ES-I3 (cell line): ENCODE data around the gene RAD51B.

ENCODE experiments used
- H3K36me3 ChIP-seq: 2 replicates; pipeline ENCODE4 v1.6.1; 2013; ENCODE audit warnings: mild to moderate bottlenecking, low read length, control low read depth, moderate library complexity; ENCODE audit not compliant: insufficient read depth
- H3K4me1 ChIP-seq: 2 replicates; pipeline ENCODE4 v1.6.1; 2013; ENCODE audit warnings: mild to moderate bottlenecking, control low read depth, low read length; ENCODE audit not compliant: insufficient read depth
- H3K9ac ChIP-seq: 2 replicates; pipeline ENCODE4 v1.6.1; 2013; ENCODE audit warnings: low read depth, mild to moderate bottlenecking, low read length, moderate library complexity
- H3K9me3 ChIP-seq: 2 replicates; pipeline ENCODE4 v1.6.1; 2013; ENCODE audit warnings: mild to moderate bottlenecking, low read length, moderate library complexity; ENCODE audit not compliant: control insufficient read depth, insufficient read depth

The RAD51B gene

GRCh38 chr14:68665131-68665530, 845.6 kb downstream of the RAD51B start:
- no peaks in the 10 kb centered on the region for H3K36me3 ChIP-seq
- no peak overlapping the region for H3K9ac ChIP-seq
- peaks cover 4% of the 10 kb centered on the region; the same call in 1 of the 2 replicates for H3K4me1 ChIP-seq
- H3K9me3 ChIP-seq = no peaks in the 10 kb centered on the region

DNA sequence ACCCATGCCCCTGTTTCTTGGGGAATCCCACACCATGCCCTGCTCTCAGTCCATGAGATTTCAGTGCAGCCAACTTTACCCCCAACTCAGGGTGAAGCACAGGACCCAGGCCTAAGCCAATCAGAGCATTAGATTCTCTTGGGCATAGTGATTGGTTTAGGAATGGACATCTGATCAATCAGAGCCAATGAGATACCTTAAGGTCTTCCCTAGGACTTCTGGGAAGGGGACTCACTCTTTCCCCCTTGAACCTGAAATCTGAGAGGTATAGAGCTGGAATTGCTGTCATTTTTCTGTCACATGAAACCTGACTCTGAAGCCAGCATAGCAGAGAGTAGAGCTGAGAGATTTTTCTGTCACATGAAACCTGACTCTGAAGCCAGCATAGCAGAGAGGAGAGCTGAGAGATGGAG, 846.2 kb downstream of the RAD51B start:
- H3K9ac ChIP-seq = no peak overlapping the region
- no peaks in the 10 kb centered on the region for H3K36me3 ChIP-seq
- H3K9me3 ChIP-seq = no peaks in the 10 kb centered on the region
- peaks cover 4% of the 10 kb centered on the region; the same call in 1 of the 2 replicates for H3K4me1 ChIP-seq

DNA sequence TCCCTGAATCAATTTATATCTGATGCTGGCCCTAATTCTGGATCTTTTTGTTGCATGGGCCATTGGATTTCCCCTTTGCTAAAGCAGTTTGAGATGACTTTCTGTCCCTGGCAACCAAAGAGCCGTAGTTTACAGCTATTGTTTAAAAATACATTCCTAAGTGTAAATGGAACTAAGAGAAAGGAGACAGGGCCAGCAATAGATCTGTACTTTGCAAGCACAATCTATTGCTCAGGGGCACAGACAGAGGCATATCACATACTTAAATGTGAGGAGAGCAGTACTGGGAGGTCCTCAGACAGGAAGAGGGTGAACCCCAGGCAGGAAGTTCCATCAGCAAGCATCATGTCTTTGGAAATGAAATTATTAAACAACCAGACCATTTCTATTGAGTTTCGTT, 846.7 kb downstream of the RAD51B start:
- H3K36me3 ChIP-seq = no peaks in the 10 kb centered on the region
- no peak overlapping the region for H3K9ac ChIP-seq
- H3K4me1 ChIP-seq = peaks cover 4% of the 10 kb centered on the region; the same call in 1 of the 2 replicates
- H3K9me3 ChIP-seq = no peaks in the 10 kb centered on the region

DNA sequence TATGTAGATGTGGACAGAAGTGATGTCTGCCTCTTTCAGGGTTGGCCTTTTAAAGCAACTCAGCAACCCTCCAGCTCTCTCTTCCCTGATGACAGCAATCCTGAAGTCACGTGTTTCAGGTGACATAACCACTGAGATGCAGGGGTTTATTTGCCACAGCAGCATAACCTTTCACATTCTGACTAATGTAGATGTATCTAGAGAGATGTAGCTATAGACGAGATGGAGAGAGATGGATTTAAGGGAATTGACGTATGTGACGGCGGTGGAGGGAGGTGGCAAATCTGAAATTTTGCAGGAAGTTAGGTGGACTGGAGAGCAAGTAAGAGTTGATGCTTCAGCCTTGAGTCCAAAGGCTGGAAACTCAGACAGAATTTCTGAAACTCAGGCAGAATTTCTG, 847.3 kb downstream of the RAD51B start:
- no peaks in the 10 kb centered on the region for H3K9me3 ChIP-seq
- no peak overlapping the region for H3K9ac ChIP-seq
- peaks cover 4% of the 10 kb centered on the region; the same call in 1 of the 2 replicates for H3K4me1 ChIP-seq
- H3K36me3 ChIP-seq = no peaks in the 10 kb centered on the region

- H3K9me3 ChIP-seq = no peaks in the 10 kb centered on the region
- H3K36me3 ChIP-seq = no peaks in the 10 kb centered on the region
- H3K9ac ChIP-seq = no peak overlapping the region
- H3K4me1 ChIP-seq = peaks cover 4% of the 10 kb centered on the region; the same call in 1 of the 2 replicates
Measured at GRCh38 chr14:68667313-68667791, 847.8 kb downstream of the RAD51B start.

DNA sequence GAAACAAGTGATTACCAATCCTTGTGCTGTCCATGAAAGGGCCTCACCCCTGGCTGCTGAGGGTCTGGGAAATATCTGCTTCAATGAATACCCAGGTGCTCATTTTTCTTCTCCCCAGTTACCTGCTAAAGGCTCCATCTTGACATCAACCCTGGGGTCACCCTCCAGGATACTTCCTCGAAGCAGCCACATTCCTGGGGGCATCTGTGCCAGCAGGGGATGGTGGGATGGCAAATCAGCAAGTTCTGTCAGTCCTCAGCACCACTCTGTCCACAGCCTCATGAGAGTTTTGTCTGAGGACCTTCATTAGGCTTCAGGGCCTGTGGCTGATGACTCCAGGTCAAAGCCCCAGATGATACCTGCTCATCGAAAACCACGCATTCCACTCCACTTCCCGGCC, 848.4 kb downstream of the RAD51B start:
- Histone ChIP-seq H3K9me3 (no peaks in the 10 kb centered on the region), H3K4me1 (peaks cover 4% of the 10 kb centered on the region; the same call in 1 of the 2 replicates), H3K9ac (no peak overlapping the region), H3K36me3 (no peaks in the 10 kb centered on the region)

GRCh38 chr14:68668531-68668930, 849.0 kb downstream of the RAD51B start:
- H3K9ac ChIP-seq = no peak overlapping the region
- peaks cover 4% of the 10 kb centered on the region; the same call in 1 of the 2 replicates for H3K4me1 ChIP-seq
- H3K9me3 ChIP-seq = no peaks in the 10 kb centered on the region
- H3K36me3 ChIP-seq = no peaks in the 10 kb centered on the region

GRCh38 chr14:68669111-68669511, 849.5 kb downstream of the RAD51B start:
- Histone ChIP-seq H3K36me3 (no peaks in the 10 kb centered on the region), H3K9me3 (no peaks in the 10 kb centered on the region), H3K4me1 (peaks cover 4% of the 10 kb centered on the region; the same call in 1 of the 2 replicates), H3K9ac (no peak overlapping the region)

- H3K9ac ChIP-seq = no peak overlapping the region
- H3K4me1 ChIP-seq = peaks cover 4% of the 10 kb centered on the region; the same call in 1 of the 2 replicates
- H3K36me3 ChIP-seq = no peaks in the 10 kb centered on the region
- no peaks in the 10 kb centered on the region for H3K9me3 ChIP-seq
Measured at GRCh38 chr14:68669603-68670358, 850.2 kb downstream of the RAD51B start.

- Histone ChIP-seq H3K9ac (no peak overlapping the region), H3K9me3 (no peaks in the 10 kb centered on the region), H3K4me1 (peaks cover 4% of the 10 kb centered on the region; the same call in 1 of the 2 replicates), H3K36me3 (no peaks in the 10 kb centered on the region)
Measured at GRCh38 chr14:68670359-68670715, 850.8 kb downstream of the RAD51B start.

GRCh38 chr14:68671909-68672308, 852.3 kb downstream of the RAD51B start:
- Histone ChIP-seq H3K9me3 (no peaks in the 10 kb centered on the region), H3K36me3 (no peaks in the 10 kb centered on the region), H3K9ac (no peak overlapping the region), H3K4me1 (no peaks in the 10 kb centered on the region)

DNA sequence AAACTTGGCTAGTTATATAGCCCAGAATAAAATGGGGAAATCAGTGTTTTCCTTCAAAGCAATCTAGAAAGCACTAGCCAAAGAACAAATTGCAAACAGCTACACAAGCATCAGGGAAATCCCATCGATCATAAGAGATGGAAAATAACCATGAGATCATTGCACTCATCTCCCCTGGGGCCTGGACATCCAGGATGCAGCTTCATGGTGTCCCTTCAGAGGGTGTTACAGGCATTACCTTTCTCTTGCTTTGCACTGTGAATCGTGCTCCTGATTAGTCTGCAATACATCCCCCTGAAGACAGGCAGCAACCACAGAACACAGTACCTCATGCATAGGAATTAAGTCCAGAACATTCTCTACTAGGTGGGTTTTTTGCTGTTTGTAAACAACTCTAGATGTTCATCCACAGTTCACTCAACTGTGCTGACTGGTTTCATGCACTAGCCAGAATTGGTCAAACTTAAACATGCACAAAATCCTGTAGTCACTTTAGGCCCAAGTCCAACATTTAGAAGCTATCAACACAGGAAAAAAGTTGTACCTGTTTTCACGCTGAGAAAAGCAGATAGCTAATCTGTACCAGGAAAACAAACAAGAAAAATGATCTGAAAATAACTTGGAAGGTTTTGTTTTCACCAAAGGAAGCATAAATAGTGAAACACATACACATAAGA, 853.2 kb downstream of the RAD51B start:
- Histone ChIP-seq H3K4me1 (no peaks in the 10 kb centered on the region), H3K36me3 (no peaks in the 10 kb centered on the region), H3K9ac (no peak overlapping the region), H3K9me3 (no peaks in the 10 kb centered on the region)

DNA sequence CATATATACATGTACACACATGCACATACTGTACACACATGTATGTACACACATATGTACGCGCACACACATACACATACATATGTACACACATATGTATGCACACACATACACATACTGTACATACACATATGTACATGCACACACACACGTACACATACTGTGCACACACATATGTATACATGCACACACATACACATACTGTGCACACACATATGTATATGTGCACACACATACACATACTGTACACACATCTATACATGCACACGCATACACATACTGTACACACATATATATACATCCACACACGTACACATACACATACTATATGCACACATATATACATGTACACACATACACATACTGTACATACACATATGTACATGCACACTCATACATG, 853.9 kb downstream of the RAD51B start:
- Histone ChIP-seq H3K36me3 (no peaks in the 10 kb centered on the region), H3K9me3 (no peaks in the 10 kb centered on the region), H3K4me1 (no peaks in the 10 kb centered on the region), H3K9ac (no peak overlapping the region)

DNA sequence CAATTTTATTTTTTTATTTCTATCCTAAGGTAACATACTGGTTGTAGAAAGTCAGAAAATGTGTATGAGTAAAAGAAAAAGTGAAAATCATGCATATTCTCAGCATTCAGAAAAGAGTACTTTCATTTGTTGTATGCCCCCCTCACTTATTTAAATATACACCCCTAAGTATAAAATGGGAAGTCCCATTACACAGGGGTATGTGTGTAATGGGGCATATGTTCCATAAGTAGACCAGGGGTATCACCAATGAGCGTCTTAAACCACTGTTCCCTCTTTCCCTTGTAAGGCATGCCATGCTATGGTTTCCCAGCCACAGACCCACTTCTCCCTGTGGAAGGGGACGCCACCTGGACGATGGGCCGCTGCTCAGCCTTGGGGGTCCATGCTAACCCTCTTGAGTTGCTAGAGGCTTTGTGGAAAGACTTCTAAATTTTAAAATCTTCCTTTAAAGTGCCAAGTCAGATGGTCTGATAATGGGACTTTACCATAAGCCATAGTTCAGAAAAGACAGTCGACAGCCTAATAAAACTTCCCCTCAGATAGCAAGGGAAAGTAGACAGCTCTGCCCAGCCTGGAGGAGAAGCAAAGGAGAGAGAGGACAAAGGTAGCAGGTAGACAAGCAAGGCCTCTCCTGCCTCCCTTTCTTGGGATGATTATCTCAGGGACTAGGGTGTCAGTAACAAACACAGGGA, 855.1 kb downstream of the RAD51B start:
- no peak overlapping the region for H3K9ac ChIP-seq
- H3K36me3 ChIP-seq = no peaks in the 10 kb centered on the region
- H3K4me1 ChIP-seq = no peaks in the 10 kb centered on the region
- H3K9me3 ChIP-seq = no peaks in the 10 kb centered on the region
